ENCODE measurements around the gene LPIN3.

Gene LPIN3

GRCh38 chr20:41358230-41358629 is 17.6 kb downstream of the LPIN3 start:
- POLR2A ChIA-PET = no interaction called here
- DNase-seq (ENCODE audit: extremely low spot score) = no peak
- CTCF ChIA-PET = interaction anchor here (0.7 to 1.3 kb wide), 3 partner anchors 17 to 32 kb away, joined by 3 read pairs; partner anchors contain the start of gene LPIN3
- no peak for TF ChIP-seq CTCF (IDR thresholded peaks at IDR 0.05; ENCODE audit: control extremely low read depth, extremely low read depth, low read depth, missing control alignments)

- POLR2A ChIA-PET = no interaction called here
- no peak for TF ChIP-seq CTCF (IDR thresholded peaks at IDR 0.05; ENCODE audit: control extremely low read depth, extremely low read depth, low read depth, missing control alignments)
- CTCF ChIA-PET = interaction anchor here (0.7 to 1.3 kb wide), 3 partner anchors 18 to 32 kb away, joined by 3 read pairs; partner anchors contain the start of gene LPIN3
- DNase-seq (ENCODE audit: extremely low spot score) = no peak
These were observed 18.1 kb downstream of the LPIN3 start for GRCh38 chr20:41358717-41359116.

- no peak for TF ChIP-seq CTCF (IDR thresholded peaks at IDR 0.05; ENCODE audit: control extremely low read depth, extremely low read depth, low read depth, missing control alignments)
- CTCF ChIA-PET = no interaction called here
- no peak for DNase-seq (ENCODE audit: extremely low spot score)
- POLR2A ChIA-PET = no interaction called here
These were observed 19.0 kb downstream of the LPIN3 start for GRCh38 chr20:41359541-41360011.

GRCh38 chr20:41360831-41361756 is 20.5 kb downstream of the LPIN3 start:
- CTCF ChIA-PET = interaction anchor here (1.6 kb wide), 1 partner anchor 22 kb away, joined by 4 read pairs; no protein-coding TSS in a partner anchor
- no peak for TF ChIP-seq CTCF (IDR thresholded peaks at IDR 0.05; ENCODE audit: control extremely low read depth, extremely low read depth, low read depth, missing control alignments)
- POLR2A ChIA-PET = no interaction called here
- no peak for DNase-seq (ENCODE audit: extremely low spot score)

GRCh38 chr20:41361757-41362747 is 21.4 kb downstream of the LPIN3 start:
- TF ChIP-seq CTCF (IDR thresholded peaks at IDR 0.05; ENCODE audit: control extremely low read depth, extremely low read depth, low read depth, missing control alignments) = no peak
- ChIA-PET POLR2A (no interaction called here), CTCF (interaction anchor here (1.6 kb wide), 1 partner anchor 23 kb away, joined by 4 read pairs; no protein-coding TSS in a partner anchor)
- no peak for DNase-seq (ENCODE audit: extremely low spot score)

- no peak for TF ChIP-seq CTCF (IDR thresholded peaks at IDR 0.05; ENCODE audit: control extremely low read depth, extremely low read depth, low read depth, missing control alignments)
- ChIA-PET POLR2A (no interaction called here), CTCF (interaction anchor here (1.2 kb wide), 1 partner anchor 11 kb away, joined by 3 read pairs; no protein-coding TSS in a partner anchor)
- no peak for DNase-seq (ENCODE audit: extremely low spot score)
These were observed 22.1 kb downstream of the LPIN3 start for GRCh38 chr20:41362748-41363140.

All from GM10248 (cell line).